Heart right ventricle (tissue), 16 donors: ENCODE measurements around the gene PLPP4. TPM values are rescaled to one million over a fixed set of nuclear protein-coding genes. Genes with fewer than 3 reads are reported as not detected.
A peak's percentile ranks its signal among the peaks of the same experiment; 100 is the strongest.

Source experiments
- ATAC-seq, 8 donors: fragments of 200-7000 bp; cut with Tn5 transposase; one replicate each; pipeline ENCODE4 v1.9.1; 2020; ENCODE audit warnings: mild to moderate bottlenecking in 8 of 8, moderate library complexity in 8 of 8, moderate number of reproducible peaks in 1 of 8
- DNase-seq, 2 donors: peaks; one replicate each; pipeline ENCODE4 v3.0.0-alpha.2; 2020
- H3K27ac ChIP-seq, 10 donors: fragments of 200-600 bp; sonication (generic) in 2 of 10; one replicate each; pipeline versions ENCODE4 v1.5.0 to v1.8.0; 2020 to 2022; ENCODE audit warnings: mild to moderate bottlenecking in 3 of 10
- H3K27me3 ChIP-seq, 7 donors: fragments of 200-600 bp; one replicate each; pipeline ENCODE4 v1.8.0; 2021 to 2022; ENCODE audit warnings: mild to moderate bottlenecking in 2 of 7
- H3K36me3 ChIP-seq, 9 donors: fragments of 200-600 bp; sonication (generic) in 1 of 9; one replicate each; pipeline versions ENCODE4 v1.5.0 to v1.8.0; 2020 to 2022; ENCODE audit warnings: mild to moderate bottlenecking in 2 of 9
- H3K4me1 ChIP-seq, 9 donors: fragments of 200-600 bp; sonication (generic) in 1 of 9; one replicate each; pipeline versions ENCODE4 v1.5.0 to v1.8.0; 2020 to 2022; ENCODE audit warnings: mild to moderate bottlenecking in 4 of 9
- H3K4me3 ChIP-seq, 10 donors: fragments of 200-600 bp; sonication (generic) in 2 of 10; one replicate each; pipeline versions ENCODE4 v1.5.0 to v1.8.0; 2020 to 2022; ENCODE audit warnings: mild to moderate bottlenecking in 7 of 10, moderate library complexity in 2 of 10
- H3K9me3 ChIP-seq, 11 donors: fragments of 200-600 bp in 10 of 11; sonication (generic) in 2 of 11; one replicate each; pipeline versions ENCODE4 v1.5.0 to v1.8.0; 2013 to 2022; ENCODE audit warnings: mild to moderate bottlenecking in 2 of 11, control low read depth in 1 of 11, moderate library complexity in 1 of 11
- WGBS, 2 donors: extraction: QIAGEN DNeasy Blood & Tissue Kit; methylation state at CpG; one replicate each; pipeline ENCODE4 v1.1.7; 2013; ENCODE audit warnings: inconsistent platforms in 1 of 2; 5-methylcytosine and 5-hydroxymethylcytosine counted together
- intact Hi-C, 10 donors: fragments of 100-400 bp; cut with DNase I; formaldehyde crosslinking; loops; one replicate each; pipeline versions ENCODE4 v1.11.1 to v1.14.2; 2022
- polyA plus RNA-seq, 2 donors: library from polyadenylated mRNA; stranded (reverse); fragments of 200-250 nt; gene quantifications; one replicate each; pipeline ENCODE4 v1.2.3, GENCODE V29; 2013
- total RNA-seq, 10 donors: library from RNA; stranded (reverse); fragmentation: NEBNext Ultra II Directional in 3 of 10; extraction: Animal tissue kit (Norgen Biotek cat#: 25700) in 3 of 10; gene quantifications; one replicate each; pipeline versions ENCODE4 v1.2.1 to v1.2.4, GENCODE V29; 2021 to 2023
- TF ChIP-seq, protein P1 (sequence below), 9 donors: fragments of 200-600 bp; sonication (generic) in 2 of 9; IDR thresholded peaks; one replicate each; pipeline versions ENCODE4 v1.5.0 to v1.8.0; 2021 to 2022; ENCODE audit warnings: antibody characterized with exemption in 9 of 9, mild to moderate bottlenecking in 5 of 9, moderate library complexity in 1 of 9
- donor health status: Arrhythmogenic right ventricular cardiomyopathy.
- donor health status: ischemic (EF 13 %, LVEDD 7.1; RV severe dilation, severe dysfunction).
- donor health status: healthy with polysubstance abuse.
- donor health status: DM: no; HTN: yes; CAD: no.
- donor health status: DM: no; HTN: no; CAD: no.
- donor health status: ischemic (EF 25% LVEDD 6.9; RV normal size, moderate dysfunction).
- donor health status: ischemic (EF 25% LVEDD 5.7; RV mildly dilated, moderate dysfunction).
- donor health status: healthy.
- donor health status: DM: yes; HTN: yes; CAD: no.
- donor health status: Ischemic cardiomyopathy.
- donor health status: ischemic (EF 35%, LVEDD 5.7; RV mildly dilated, moderate dysfunction).
- donor health status: nonischemic (EF 11% LVEDD 7.7; RV severe dilation, severe dysfunction).
- donor health status: DM: yes; HTN: yes; CAD: no.
- donor health status: PGD.
- donor health status: ischemic (EF 29% LVEDD 5.4; RV normal size, mild dysfunction).
- donor health status: nonischemic (EF 23%, LVEDD 6.1; RV moderate dilation, normal function).

The PLPP4 gene
- total and polyA plus RNA-seq, 12 donors: not detected

DNA sequence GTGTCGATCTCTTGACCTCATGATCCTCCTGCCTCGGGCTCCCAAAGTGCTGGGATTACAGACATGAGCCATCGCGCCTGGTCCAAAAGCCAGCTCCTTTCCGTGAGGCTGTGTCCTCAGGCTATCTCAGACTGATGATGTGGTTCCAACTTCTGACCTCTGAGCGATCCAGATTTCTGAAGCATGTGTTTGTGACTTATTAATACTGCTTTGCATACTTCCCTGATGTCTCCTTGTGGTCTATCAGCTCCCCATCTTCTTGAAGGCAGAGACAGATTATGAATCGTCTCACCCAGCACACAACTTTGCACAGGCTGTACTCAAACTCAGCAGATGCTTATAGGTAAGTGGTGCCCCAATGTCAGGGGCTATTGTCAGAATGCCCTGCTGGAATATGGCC lies 2.0 kb upstream of the PLPP4 start:
- ATAC-seq (no peak), DNase-seq (no peak)
- Histone ChIP-seq H3K36me3 (no peaks in the 10 kb centered on the region), H3K27ac (no peak overlapping the region), H3K4me3 (no peak overlapping the region), H3K9me3 (peaks cover 0 to 2% (median 0%) of the 10 kb centered on the region in 11 donors), H3K27me3 (peaks cover 5 to 52% (median 45%) of the 10 kb centered on the region in 7 donors), H3K4me1 (peaks cover 3 to 15% (median 11%) of the 10 kb centered on the region in 9 donors)
- TF ChIP-seq, protein P1, sequence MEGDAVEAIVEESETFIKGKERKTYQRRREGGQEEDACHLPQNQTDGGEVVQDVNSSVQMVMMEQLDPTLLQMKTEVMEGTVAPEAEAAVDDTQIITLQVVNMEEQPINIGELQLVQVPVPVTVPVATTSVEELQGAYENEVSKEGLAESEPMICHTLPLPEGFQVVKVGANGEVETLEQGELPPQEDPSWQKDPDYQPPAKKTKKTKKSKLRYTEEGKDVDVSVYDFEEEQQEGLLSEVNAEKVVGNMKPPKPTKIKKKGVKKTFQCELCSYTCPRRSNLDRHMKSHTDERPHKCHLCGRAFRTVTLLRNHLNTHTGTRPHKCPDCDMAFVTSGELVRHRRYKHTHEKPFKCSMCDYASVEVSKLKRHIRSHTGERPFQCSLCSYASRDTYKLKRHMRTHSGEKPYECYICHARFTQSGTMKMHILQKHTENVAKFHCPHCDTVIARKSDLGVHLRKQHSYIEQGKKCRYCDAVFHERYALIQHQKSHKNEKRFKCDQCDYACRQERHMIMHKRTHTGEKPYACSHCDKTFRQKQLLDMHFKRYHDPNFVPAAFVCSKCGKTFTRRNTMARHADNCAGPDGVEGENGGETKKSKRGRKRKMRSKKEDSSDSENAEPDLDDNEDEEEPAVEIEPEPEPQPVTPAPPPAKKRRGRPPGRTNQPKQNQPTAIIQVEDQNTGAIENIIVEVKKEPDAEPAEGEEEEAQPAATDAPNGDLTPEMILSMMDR (IDR thresholded peaks at IDR 0.05): no peak
- 82 to 88% methylated on average over 7 of the region's 7 CpGs for WGBS, 2 donors
- intact Hi-C loops: no loop called here

DNA sequence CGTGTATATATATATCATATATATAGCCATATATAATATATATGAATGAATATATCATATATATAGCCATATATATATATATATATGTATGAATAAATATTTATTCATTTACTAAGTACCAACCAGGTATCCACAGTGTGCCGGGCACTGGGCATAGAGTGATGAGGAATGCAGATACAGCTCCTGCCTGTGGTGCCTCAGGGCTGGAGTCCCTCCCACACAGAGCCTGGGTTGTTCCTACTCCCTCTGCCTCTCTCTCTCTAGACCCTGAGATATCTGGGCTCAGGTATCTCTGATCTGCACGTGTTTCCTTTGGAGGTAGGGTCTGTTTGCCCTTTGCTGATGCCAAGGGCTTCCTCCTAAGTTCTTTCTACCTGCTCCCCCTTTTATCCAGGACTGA lies 1.4 kb upstream of the PLPP4 start:
- H3K27ac ChIP-seq: no peak overlapping the region
- intact Hi-C loops: no loop called here
- ATAC-seq (no peak), DNase-seq (no peak)
- TF ChIP-seq, protein P1 (IDR thresholded peaks at IDR 0.05): no peak
- no peaks in the 10 kb centered on the region for H3K9me3 ChIP-seq
- no peaks in the 10 kb centered on the region for H3K36me3 ChIP-seq
- H3K27me3 ChIP-seq: peaks cover 5 to 58% (median 51%) of the 10 kb centered on the region in 7 donors
- 51 to 55% methylated on average over 3 of the region's 3 CpGs for WGBS, 2 donors
- H3K4me1 ChIP-seq: peaks cover 3 to 15% (median 11%) of the 10 kb centered on the region in 9 donors
- no peak overlapping the region for H3K4me3 ChIP-seq

DNA sequence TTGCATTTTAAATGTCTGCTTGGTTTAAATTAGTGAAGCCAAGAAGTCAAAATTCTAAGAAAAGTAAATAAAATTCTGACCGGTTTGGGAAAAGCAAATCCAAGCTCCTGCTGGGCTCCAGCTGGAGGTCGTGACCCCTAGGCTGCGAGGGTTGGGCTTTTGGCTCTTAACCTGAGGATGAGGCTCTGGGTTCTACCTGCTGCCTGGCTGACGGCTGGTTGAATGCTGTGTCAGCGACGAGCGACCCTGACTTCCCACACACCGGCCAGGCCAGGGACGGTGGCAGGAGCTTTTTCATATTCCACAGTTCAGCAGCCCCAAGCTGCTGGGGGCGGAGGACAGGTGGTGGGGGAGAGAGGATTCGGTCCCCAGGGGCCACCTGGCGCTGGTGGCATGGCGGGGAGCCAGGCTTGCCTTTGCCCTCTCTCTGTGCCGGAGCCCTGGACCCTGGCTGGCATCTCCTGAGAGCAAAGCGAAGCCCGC lies 843 bp upstream of the PLPP4 start:
- no peak for DNase-seq
- 6 to 9% methylated on average over 16 of the region's 16 CpGs for WGBS, 2 donors
- intact Hi-C loops: no loop called here

DNA sequence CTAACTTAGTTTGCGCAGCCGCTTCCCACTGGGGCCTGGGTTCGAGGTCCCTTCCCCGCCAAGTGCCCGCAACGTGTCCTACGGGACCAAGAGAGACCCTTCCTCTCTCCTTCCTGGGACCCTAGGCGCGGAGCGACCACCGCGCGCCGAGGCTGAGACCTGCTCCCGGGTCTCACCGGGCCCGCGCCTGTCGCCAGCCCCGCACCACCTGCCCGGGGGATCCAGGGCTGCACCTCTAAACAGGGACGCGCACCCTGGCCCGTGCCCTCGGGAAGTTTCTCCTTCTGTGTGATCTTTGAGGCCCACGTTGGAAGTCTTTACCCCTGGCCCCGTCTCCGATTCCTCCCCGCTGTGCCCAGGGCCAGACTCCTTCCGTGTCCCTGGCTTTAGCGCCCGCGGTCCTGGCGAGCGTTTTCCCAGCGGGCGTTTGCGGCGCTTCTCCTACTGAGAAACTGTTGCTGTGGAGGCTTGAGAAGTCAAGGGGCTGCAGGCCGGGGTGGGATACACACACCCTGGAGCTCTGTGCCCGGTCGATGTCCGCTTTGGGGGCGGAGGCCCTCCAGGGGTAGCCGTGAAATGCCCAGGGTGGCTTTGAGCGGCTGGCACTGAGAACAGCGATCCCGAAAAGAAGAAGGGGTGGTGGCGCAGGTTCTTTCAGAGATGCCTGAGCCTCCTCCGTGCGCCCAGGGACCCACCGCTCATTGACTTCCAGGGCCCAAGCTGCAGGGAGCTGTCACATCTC lies 575 bp downstream of the PLPP4 start:
- no peak for ATAC-seq
- WGBS, 2 donors: 11 to 12% methylated on average over 46 to 52 of the region's 52 CpGs

More for the DNA sequence above, 843 bp upstream of the PLPP4 start:
- Histone ChIP-seq H3K27me3 (peaks cover 5 to 63% (median 57%) of the 10 kb centered on the region in 7 donors), H3K27ac (no peak overlapping the region), H3K9me3 (no peaks in the 10 kb centered on the region), H3K4me1 (peaks cover 3 to 15% (median 11%) of the 10 kb centered on the region in 9 donors), H3K4me3 (peak overlapping the region in 8 of 10 donors; percentile 16 to 47 (median 42)), H3K36me3 (no peaks in the 10 kb centered on the region)
- no peak for ATAC-seq
- TF ChIP-seq, protein P1 (IDR thresholded peaks at IDR 0.05): no peak

More for the DNA sequence above, 575 bp downstream of the PLPP4 start:
- Histone ChIP-seq H3K27me3 (peaks cover 5 to 72% (median 64%) of the 10 kb centered on the region in 7 donors), H3K27ac (no peak overlapping the region), H3K9me3 (no peaks in the 10 kb centered on the region), H3K4me1 (peaks cover 3 to 15% (median 11%) of the 10 kb centered on the region in 9 donors), H3K4me3 (peak overlapping the region in 9 of 10 donors; percentile 16 to 47 (median 41)), H3K36me3 (no peaks in the 10 kb centered on the region)
- TF ChIP-seq, protein P1 (IDR thresholded peaks at IDR 0.05): no peak
- DNase-seq: no peak
- intact Hi-C loops: no loop called here
